GM12878 (cell line): ENCODE results near the gene NKAIN2. TPM values are rescaled to one million over a fixed set of nuclear protein-coding genes. Genes with fewer than 3 reads are reported as not detected.

ENCODE experiments used
- ATAC-seq: fragments of 200-7000 bp; cut with Tn5 transposase; 3 replicates; pipeline ENCODE4 v1.9.1; 2020; ENCODE audit warnings: mild to moderate bottlenecking, moderate library complexity
- BruUV-seq: library from RNA; stranded (reverse); fragments of 400-500 nt; replicated peaks from 2 replicates; lab custom pipeline; 2021; lab: Mats Ljungman, UMichigan
- CTCF ChIA-PET: fragments of 300-600 bp; sonication (Branson Sonifier 250); formaldehyde crosslinking; extraction: SDS; loops from one replicate; lab custom pipeline; 2021; ENCODE audit warnings: inconsistent platforms; lab: Yijun Ruan, JAX
- POLR2A ChIA-PET: fragments of 350-600 bp; formaldehyde crosslinking; extraction: SDS; loops from one replicate; lab custom pipeline; 2021; ENCODE audit warnings: inconsistent platforms; lab: Charles Lee
- RAD21 ChIA-PET: fragments of 300-600 bp; sonication (Branson Sonifier 250); formaldehyde crosslinking; loops from one replicate; lab custom pipeline; 2023; ENCODE audit warnings: antibody characterized with exemption; ENCODE audit not compliant: unreplicated experiment; lab: Charles Lee
- SMC1A ChIA-PET: fragments of 300-600 bp; sonication (Branson Sonifier 250); formaldehyde crosslinking; loops from one replicate; lab custom pipeline; 2023; ENCODE audit not compliant: unreplicated experiment, uncharacterized antibody; lab: Charles Lee
- DNase-seq: peaks from one replicate; pipeline ENCODE4 v3.0.0-alpha.2; 2011; ENCODE audit warnings: low read depth, low spot score
- FAIRE-seq: peaks from 3 replicates; lab custom pipeline; 2011; peaks lifted over from hg19 to GRCh38; lab: Jason Lieb, UNC
- H2AFZ ChIP-seq: 2 replicates; pipeline ENCODE4 v1.6.0; 2011; ENCODE audit warnings: low read depth, low read length, control low read depth; ENCODE audit not compliant: control insufficient read depth
- H3K27ac ChIP-seq: 2 replicates; pipeline ENCODE4 v1.5.1; 2011; ENCODE audit warnings: control low read depth; ENCODE audit not compliant: control insufficient read depth, insufficient read depth
- H3K27me3 ChIP-seq, 2 experiments: replicated peaks in 1 of 2; 2 replicates each; pipeline versions ENCODE4 v1.6.0 to v1.6.1; 2011; ENCODE audit warnings: low read length in 1 of 2; ENCODE audit not compliant: control insufficient read depth in 2 of 2, insufficient read depth in 2 of 2
- H3K36me3 ChIP-seq, 2 experiments: 2 replicates each; pipeline ENCODE4 v1.5.1; 2011; ENCODE audit warnings: low read length in 1 of 2; ENCODE audit not compliant: control insufficient read depth in 2 of 2, insufficient read depth in 2 of 2
- H3K4me1 ChIP-seq: 2 replicates; pipeline ENCODE4 v1.6.1; 2011; ENCODE audit warnings: mild to moderate bottlenecking, low read length, moderate library complexity, mixed read lengths; ENCODE audit not compliant: control insufficient read depth, insufficient read depth
- H3K4me2 ChIP-seq: 2 replicates; pipeline ENCODE4 v1.6.0; 2011; ENCODE audit warnings: control low read depth; ENCODE audit not compliant: control insufficient read depth, insufficient read depth
- H3K4me3 ChIP-seq: fragments of 200-600 bp; sonication (generic); 2 replicates; pipeline ENCODE4 v1.5.1; 2016
- H3K79me2 ChIP-seq: 2 replicates; pipeline ENCODE4 v1.6.0; 2011; ENCODE audit warnings: low read length; ENCODE audit not compliant: control insufficient read depth, insufficient read depth
- H3K9ac ChIP-seq: 2 replicates; pipeline ENCODE4 v1.8.0; 2011; ENCODE audit warnings: low read length, control low read depth, mixed read lengths; ENCODE audit not compliant: control insufficient read depth, insufficient read depth
- H3K9me3 ChIP-seq: replicated peaks from 3 replicates; pipeline ENCODE4 v1.5.1; 2011; ENCODE audit warnings: mild to moderate bottlenecking, low read length; ENCODE audit not compliant: control insufficient read depth, insufficient read depth
- H4K20me1 ChIP-seq: 2 replicates; pipeline ENCODE4 v1.6.0; 2011; ENCODE audit not compliant: control insufficient read depth, insufficient read depth
- ATF7 ChIP-seq: fragments of 450-650 bp; IDR thresholded peaks from 2 replicates; pipeline ENCODE4 v1.6.1; 2016; ENCODE audit warnings: low read depth, mild to moderate bottlenecking
- EGR1 ChIP-seq, 2 experiments: IDR thresholded peaks; 1 replicate in 1 of 2; 2 replicates in 1 of 2; pipeline ENCODE4 v1.6.1; 2011 to 2012; ENCODE audit warnings: low read depth in 2 of 2, low read length in 2 of 2, borderline replicate concordance in 1 of 2, mild to moderate bottlenecking in 1 of 2, moderate library complexity in 1 of 2
- IKZF2 ChIP-seq, 2 experiments: fragments of 450-650 bp; IDR thresholded peaks; 2 replicates each; pipeline ENCODE4 v1.6.1; 2017; ENCODE audit warnings: mild to moderate bottlenecking in 2 of 2, moderate library complexity in 2 of 2
- STAT1 ChIP-seq: fragments of 450-650 bp; conservative IDR thresholded peaks from 2 replicates; pipeline ENCODE4 v1.6.1; 2014; ENCODE audit warnings: antibody characterized with exemption, mild to moderate bottlenecking
- SUPT20H ChIP-seq: IDR thresholded peaks from 2 replicates; pipeline ENCODE4 v1.6.1; 2011; ENCODE audit warnings: low read depth, mild to moderate bottlenecking, low read length, moderate library complexity, borderline replicate concordance; ENCODE audit not compliant: control insufficient read depth
- WGBS: methylation state at CpG from one replicate; pipeline ENCODE4 v1.1.6; 2016; ENCODE audit warnings: low lambda C conversion rate; ENCODE audit not compliant: insufficient replicate concordance, insufficient coverage; ENCODE audit errors: missing lambda C conversion rate; 5-methylcytosine and 5-hydroxymethylcytosine counted together
- in situ Hi-C: fragments of 300-500 bp; cut with MboI; formaldehyde crosslinking; loops from 9 replicates; pipeline ENCODE4 v1.14.3; 2018; ENCODE audit warnings: mixed read lengths
- intact Hi-C: fragments of 100-400 bp; cut with micrococcal nuclease; formaldehyde crosslinking; loops from one replicate; pipeline ENCODE4 v1.14.2; 2022; ENCODE audit not compliant: unreplicated experiment
- polyA plus RNA-seq, 11 experiments: library from polyadenylated mRNA; depleted of rRNA in 4 of 11; unstranded in 6 of 11; stranded (reverse) in 5 of 11; fragments of >200 nt; fragmentation: Nextera tagmentation in 4 of 11; fragmentation: Illumina TruSeq in 1 of 11; extraction: Ambion mirVana in 4 of 11; extraction: Trizol in 1 of 11; gene quantifications; 1 replicate in 1 of 11; 2 replicates in 10 of 11; pipeline versions ENCODE4 v1.2.1 to v1.2.3, GENCODE V29; 2011 to 2016; ENCODE audit warnings: inconsistent platforms in 2 of 11, missing spikeins in 2 of 11, low read depth in 1 of 11
- total RNA-seq, 4 experiments: library from RNA; depleted of rRNA in 3 of 4; stranded (reverse); fragments of >200 nt in 3 of 4; fragmentation: Illumina TruSeq in 1 of 4; extraction: Trizol in 1 of 4; gene quantifications; 2 replicates each; pipeline versions ENCODE4 v1.2.1 to v1.2.3, GENCODE V29; 2013 to 2021
- TF ChIP-seq, protein P1 (sequence below): fragments of 450-650 bp; IDR thresholded peaks from 2 replicates; pipeline ENCODE4 v1.6.1; 2018; ENCODE audit warnings: borderline replicate concordance, mild to moderate bottlenecking; ENCODE audit not compliant: partially characterized antibody
- TF ChIP-seq, protein P2 (sequence below): IDR thresholded peaks from 2 replicates; pipeline ENCODE4 v1.6.1; 2012; ENCODE audit warnings: improper control_type of control experiment, low read depth, low read length; ENCODE audit not compliant: insufficient replicate concordance
- TF ChIP-seq, protein P3 (sequence below): fragments of 450-650 bp; IDR thresholded peaks from 2 replicates; pipeline ENCODE4 v1.6.1; 2017; ENCODE audit warnings: mild to moderate bottlenecking, low read depth, inconsistent platforms; ENCODE audit not compliant: poor library complexity, severe bottlenecking

The NKAIN2 gene
- total and polyA plus RNA-seq, 10 of the 15 experiments (the other 5 are each of a cell fraction or from before 2014, with no cell fraction given) = not detected

DNA sequence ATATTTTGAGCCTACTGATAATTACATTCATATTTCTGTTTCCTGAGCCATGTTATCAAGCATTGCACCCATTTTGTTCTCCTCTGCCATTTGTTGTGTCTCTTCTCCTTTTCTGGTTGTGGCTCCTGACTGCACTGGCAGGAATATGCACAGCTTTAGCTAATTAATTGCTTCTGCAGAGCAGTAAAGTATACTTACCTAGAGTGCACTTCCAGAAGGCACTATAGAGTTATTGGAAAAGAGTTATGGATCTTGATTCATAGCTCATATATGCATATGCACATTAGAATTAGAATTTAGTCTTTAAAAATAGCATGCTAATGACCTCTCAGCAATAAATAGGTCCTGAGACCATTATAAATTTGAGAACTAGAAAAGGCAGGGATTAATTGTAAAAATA lies 262.6 kb downstream of the NKAIN2 start (continued):
- TF ChIP-seq ATF7 (no peak), STAT1 (no peak), SUPT20H (no peak)
- TF ChIP-seq, protein P1, sequence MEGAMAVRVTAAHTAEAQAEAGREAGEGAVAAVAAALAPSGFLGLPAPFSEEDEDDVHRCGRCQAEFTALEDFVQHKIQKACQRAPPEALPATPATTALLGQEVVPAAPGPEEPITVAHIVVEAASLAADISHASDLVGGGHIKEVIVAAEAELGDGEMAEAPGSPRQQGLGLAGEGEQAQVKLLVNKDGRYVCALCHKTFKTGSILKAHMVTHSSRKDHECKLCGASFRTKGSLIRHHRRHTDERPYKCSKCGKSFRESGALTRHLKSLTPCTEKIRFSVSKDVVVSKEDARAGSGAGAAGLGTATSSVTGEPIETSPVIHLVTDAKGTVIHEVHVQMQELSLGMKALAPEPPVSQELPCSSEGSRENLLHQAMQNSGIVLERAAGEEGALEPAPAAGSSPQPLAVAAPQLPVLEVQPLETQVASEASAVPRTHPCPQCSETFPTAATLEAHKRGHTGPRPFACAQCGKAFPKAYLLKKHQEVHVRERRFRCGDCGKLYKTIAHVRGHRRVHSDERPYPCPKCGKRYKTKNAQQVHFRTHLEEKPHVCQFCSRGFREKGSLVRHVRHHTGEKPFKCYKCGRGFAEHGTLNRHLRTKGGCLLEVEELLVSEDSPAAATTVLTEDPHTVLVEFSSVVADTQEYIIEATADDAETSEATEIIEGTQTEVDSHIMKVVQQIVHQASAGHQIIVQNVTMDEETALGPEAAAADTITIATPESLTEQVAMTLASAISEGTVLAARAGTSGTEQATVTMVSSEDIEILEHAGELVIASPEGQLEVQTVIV = no peak

DNA sequence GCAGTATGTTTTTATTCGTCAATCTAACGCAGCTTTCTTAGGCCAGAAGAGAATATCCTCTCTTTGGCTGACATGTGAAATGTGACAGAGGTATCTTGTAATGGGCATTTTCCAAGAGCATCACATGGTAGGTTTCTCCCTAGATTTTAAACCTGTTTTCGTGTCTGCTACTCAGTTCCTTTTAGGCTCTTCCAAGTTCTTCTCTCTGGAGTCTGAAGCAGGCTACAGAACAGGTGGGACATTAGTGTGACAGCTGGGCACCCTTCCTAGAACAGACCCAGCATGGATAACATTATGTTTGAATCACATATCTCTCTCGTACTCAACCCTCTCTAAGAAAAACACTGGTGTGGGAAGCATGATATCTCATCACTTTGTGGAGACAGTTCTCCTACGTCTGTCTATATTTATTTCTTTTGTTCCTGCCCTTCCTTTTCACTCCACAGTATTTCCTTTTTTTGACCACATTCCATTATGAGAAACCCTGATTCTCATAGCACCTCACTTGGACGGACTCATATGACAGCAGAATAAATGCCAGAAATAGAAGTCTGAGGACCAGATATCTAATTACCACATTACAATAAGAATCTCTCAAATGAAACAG lies 263.4 kb downstream of the NKAIN2 start:
- DNase-seq (no peak), FAIRE-seq (no peak), ATAC-seq (no peak)
- ChIA-PET SMC1A (no interaction called here), CTCF (no interaction called here), RAD21 (no interaction called here), POLR2A (no interaction called here)
- Histone ChIP-seq H3K27ac (no peak overlapping the region), H3K79me2 (no peaks in the 10 kb centered on the region), H2AFZ (no peak overlapping the region), H3K4me1 (no peaks in the 10 kb centered on the region), H4K20me1 (no peaks in the 10 kb centered on the region), H3K4me3 (no peak overlapping the region), H3K4me2 (no peak overlapping the region), H3K9me3 (no peaks in the 10 kb centered on the region), H3K27me3 (no peaks in the 10 kb centered on the region), H3K9ac (no peak overlapping the region), H3K36me3 (no peaks in the 10 kb centered on the region)
- BruUV-seq = no TSS peak
- intact Hi-C loops (no loop called here), in situ Hi-C loops (no loop called here)
- WGBS = 27% methylated on average over 6 of the region's 6 CpGs
- no peak for TF ChIP-seq EGR1 (IDR thresholded peaks at IDR 0.05; ENCODE audit: borderline replicate concordance in 1 of 2, low read depth in 2 of 2, low read length in 2 of 2)
- TF ChIP-seq SUPT20H = no peak
- TF ChIP-seq, protein P2, sequence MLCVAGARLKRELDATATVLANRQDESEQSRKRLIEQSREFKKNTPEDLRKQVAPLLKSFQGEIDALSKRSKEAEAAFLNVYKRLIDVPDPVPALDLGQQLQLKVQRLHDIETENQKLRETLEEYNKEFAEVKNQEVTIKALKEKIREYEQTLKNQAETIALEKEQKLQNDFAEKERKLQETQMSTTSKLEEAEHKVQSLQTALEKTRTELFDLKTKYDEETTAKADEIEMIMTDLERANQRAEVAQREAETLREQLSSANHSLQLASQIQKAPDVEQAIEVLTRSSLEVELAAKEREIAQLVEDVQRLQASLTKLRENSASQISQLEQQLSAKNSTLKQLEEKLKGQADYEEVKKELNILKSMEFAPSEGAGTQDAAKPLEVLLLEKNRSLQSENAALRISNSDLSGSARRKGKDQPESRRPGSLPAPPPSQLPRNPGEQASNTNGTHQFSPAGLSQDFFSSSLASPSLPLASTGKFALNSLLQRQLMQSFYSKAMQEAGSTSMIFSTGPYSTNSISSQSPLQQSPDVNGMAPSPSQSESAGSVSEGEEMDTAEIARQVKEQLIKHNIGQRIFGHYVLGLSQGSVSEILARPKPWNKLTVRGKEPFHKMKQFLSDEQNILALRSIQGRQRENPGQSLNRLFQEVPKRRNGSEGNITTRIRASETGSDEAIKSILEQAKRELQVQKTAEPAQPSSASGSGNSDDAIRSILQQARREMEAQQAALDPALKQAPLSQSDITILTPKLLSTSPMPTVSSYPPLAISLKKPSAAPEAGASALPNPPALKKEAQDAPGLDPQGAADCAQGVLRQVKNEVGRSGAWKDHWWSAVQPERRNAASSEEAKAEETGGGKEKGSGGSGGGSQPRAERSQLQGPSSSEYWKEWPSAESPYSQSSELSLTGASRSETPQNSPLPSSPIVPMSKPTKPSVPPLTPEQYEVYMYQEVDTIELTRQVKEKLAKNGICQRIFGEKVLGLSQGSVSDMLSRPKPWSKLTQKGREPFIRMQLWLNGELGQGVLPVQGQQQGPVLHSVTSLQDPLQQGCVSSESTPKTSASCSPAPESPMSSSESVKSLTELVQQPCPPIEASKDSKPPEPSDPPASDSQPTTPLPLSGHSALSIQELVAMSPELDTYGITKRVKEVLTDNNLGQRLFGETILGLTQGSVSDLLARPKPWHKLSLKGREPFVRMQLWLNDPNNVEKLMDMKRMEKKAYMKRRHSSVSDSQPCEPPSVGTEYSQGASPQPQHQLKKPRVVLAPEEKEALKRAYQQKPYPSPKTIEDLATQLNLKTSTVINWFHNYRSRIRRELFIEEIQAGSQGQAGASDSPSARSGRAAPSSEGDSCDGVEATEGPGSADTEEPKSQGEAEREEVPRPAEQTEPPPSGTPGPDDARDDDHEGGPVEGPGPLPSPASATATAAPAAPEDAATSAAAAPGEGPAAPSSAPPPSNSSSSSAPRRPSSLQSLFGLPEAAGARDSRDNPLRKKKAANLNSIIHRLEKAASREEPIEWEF = no peak
- TF ChIP-seq, protein P3, sequence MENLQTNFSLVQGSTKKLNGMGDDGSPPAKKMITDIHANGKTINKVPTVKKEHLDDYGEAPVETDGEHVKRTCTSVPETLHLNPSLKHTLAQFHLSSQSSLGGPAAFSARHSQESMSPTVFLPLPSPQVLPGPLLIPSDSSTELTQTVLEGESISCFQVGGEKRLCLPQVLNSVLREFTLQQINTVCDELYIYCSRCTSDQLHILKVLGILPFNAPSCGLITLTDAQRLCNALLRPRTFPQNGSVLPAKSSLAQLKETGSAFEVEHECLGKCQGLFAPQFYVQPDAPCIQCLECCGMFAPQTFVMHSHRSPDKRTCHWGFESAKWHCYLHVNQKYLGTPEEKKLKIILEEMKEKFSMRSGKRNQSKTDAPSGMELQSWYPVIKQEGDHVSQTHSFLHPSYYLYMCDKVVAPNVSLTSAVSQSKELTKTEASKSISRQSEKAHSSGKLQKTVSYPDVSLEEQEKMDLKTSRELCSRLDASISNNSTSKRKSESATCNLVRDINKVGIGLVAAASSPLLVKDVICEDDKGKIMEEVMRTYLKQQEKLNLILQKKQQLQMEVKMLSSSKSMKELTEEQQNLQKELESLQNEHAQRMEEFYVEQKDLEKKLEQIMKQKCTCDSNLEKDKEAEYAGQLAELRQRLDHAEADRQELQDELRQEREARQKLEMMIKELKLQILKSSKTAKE = no peak
- no peak for TF ChIP-seq IKZF2 (IDR thresholded peaks at IDR 0.05)
